Measurements from ENCODE around the gene PIK3AP1.
"Not testable (repeated sequence)": the region's sequence is repeated elsewhere in the genome, so short reads cannot be mapped to it uniquely, and the experiment has no call there.

Gene PIK3AP1

DNA sequence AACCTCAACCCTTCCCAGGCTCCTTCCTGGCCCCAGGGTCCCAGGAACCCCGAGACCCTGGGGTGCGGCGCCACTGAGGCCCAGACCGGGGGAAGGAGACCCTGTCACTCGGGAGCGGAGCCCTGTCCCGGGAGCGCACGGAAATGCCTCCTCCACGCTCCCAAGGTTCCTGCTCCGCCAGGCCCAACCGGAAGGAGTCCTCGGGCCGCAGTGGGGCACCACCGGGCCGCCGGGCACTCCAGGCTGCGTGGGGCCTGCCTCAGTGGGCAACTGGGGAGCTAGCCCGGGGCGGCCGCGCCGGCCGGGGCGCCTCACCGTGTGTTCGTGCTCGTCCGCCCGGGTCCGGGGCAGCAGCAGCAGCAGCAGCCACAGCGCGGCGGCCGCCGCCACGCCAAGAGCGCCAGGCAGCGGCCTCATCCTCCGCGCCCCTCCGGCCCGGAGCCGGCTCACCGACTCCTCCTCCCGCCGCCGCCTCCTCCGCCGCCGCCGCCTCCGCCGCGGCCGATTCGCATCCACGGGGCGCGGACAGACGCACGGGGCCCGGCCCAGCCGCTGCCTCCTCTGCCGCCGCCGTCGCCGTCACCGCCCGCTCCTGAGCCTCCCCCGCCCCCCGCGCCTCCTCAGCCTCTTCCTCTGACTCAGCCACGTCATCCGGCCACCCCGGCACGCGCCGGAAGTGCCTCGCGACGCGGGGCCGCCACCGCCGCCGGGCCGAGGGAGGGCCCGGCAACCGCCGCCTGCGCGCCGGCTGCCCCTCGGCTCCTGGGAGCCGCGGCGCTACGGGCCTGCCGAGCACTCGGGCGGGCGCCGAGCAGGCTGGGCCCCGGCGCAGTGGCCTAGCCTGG lies 133.7 kb downstream of the PIK3AP1 start, which contains the start of gene TM9SF3:
TM9SF3 (minus strand) TSS at position 594 of the 845 bp plus-strand sequence; CDS start at position 417, 177 bp downstream.
- in situ Hi-C loops (cut with HindIII; ENCODE audit: low sequenced_read_pairs), result no loop called here

DNA sequence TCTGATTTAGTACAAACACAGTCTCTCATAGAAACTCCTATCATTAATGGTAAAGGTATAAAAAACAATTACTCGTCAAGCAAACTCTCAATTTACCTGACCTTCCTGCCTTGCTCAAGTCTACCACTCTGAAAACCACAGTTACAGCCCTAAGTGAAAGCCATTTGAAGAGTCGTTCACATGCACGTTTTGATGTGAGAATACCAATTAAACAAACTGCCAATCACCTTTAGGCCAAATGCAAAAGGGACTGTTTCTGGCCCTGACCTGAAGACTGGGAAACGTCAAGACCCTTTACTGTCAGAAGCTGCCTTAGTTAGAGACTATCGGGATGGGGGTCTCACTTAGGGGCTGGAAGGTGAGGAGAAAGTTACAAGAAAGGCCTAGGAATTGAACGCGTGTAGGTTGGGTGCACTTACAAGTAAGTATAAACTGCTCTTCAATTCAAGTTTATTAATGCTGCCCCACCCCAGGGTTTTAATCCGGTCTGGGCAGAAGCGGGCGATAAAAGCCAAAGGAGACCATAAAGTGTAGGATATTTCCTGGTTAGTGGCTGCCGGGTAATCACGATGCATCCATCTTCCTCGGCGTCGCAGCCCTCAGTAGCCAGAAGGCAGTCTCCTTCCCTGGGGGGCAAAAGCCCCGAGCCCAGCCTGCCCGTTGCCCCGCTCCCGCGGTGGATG lies 134.4 kb downstream of the PIK3AP1 start:
- in situ Hi-C loops (cut with HindIII; ENCODE audit: low sequenced_read_pairs), result no loop called here

DNA sequence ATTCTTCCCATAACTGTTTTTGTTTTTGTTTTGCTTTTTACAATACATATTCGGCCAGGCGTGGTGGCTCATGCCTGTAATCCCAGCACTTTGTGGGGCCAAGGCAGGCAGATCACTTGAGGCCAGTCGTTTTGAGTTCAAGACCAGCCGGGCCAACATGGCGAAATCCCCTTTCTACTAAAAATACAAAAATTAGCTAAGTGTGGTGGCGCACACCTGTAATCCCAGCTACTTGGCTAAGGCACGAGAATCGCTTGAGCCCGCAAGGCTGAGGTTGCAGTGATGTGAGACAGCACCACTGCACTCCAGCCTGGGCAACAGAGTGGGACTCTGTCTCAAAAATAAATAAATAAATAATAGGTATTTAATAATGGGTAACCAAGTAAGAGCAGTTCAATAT lies 135.8 kb downstream of the PIK3AP1 start:
- in situ Hi-C loops (cut with HindIII; ENCODE audit: low sequenced_read_pairs), result no loop called here

DNA sequence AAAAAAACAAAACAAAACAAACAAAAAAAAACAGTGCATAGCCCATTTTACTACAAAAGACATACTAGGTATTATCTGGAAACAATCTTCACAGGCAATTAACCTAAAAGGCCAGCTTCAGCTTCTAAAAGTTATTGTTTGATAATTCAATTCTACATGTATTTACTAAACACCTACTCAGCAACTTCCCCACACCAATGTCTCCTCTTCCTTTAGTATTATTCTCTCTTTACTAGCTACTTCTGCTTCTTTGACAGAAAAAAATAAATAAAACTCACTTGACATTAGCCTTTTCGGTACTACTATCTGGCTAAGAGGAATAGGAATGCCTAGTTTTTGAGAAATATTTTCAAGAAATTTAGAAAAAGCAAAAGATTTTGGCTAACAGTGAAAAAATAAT lies 136.3 kb downstream of the PIK3AP1 start:
- in situ Hi-C loops (cut with HindIII; ENCODE audit: low sequenced_read_pairs), result no loop called here

DNA sequence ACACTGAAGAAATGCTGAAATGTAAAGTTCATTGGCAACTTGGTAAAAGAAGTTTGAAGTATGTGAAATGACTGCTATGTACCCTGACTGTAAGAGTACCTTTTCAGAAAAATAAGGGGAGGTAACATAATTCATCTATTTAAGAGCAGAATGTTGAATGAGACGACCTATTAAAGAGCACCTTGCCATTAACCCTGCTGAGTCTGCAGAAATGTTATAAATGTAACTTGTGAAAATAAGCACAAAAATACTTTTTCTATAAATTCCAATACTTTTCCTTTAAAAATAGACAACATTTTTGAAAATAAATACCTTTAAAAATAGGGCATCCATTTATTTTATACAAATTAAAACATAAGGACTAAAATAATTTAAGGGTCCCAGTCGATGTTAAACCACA lies 141.2 kb downstream of the PIK3AP1 start:
- in situ Hi-C loops (cut with HindIII; ENCODE audit: low sequenced_read_pairs), result loop anchor here (5.0 kb wide), 1 partner anchor 52 kb away; no protein-coding TSS in a partner anchor

DNA sequence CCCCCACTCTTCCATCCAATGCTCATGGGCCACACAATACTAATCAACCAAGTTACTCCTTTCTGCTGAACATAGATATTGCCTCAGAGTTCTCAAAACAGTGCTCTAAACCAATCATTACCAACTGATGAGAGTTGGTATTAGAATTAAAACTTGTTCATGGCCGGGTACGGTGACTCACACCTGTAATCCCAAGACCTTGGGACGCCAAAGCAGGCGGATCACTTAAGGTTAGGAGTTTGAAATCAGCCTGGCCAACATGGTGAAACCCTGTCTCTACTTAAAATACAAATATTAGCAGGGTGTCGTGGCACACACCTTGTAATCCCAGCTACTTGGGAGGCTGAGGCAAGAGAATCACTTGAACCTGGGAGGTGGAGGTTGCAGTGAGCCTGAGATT lies 141.7 kb downstream of the PIK3AP1 start:
- in situ Hi-C loops (cut with HindIII; ENCODE audit: low sequenced_read_pairs), result loop anchor here (5.0 kb wide), 1 partner anchor 51 kb away; no protein-coding TSS in a partner anchor

DNA sequence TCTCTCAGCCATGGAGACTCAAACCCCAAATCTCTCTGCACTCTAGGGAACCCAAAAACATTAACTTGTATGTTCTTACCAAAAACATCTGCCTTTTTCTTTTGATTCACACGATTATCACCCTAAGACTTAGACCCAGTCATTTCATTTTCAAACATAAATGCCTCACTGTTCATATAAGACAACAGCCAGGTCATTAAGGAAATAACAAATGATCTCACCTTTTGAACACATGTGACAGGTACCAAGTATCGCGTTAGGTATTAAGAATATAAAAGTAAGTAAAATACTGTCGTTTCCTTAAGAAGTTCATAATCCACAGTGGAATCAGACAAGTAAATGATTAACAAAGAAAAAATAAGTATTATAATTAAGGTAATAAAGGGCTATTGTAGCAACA lies 142.3 kb downstream of the PIK3AP1 start:
- in situ Hi-C loops (cut with HindIII; ENCODE audit: low sequenced_read_pairs), result loop anchor here (5.0 kb wide), 1 partner anchor 51 kb away; no protein-coding TSS in a partner anchor

DNA sequence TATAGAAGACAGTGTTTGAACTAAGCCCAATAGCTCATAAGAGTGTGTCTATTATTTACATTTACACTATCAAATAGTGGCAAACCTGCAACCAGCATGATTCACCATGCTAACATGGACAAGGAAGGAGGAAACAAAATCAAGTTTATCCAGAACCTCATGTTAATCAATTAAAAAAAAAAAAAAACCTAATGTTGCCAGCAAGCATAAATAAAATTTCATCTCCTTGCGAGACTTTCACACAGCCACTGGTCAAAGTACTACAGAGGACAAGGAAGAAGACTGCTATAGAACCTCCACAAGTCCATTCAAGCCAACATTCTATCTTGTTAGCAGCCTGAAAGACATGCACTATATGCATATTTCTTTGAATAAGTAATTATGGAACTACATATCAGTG lies 143.2 kb downstream of the PIK3AP1 start:
- in situ Hi-C loops (cut with HindIII; ENCODE audit: low sequenced_read_pairs), result loop anchor here (5.0 kb wide), 1 partner anchor 50 kb away; no protein-coding TSS in a partner anchor

DNA sequence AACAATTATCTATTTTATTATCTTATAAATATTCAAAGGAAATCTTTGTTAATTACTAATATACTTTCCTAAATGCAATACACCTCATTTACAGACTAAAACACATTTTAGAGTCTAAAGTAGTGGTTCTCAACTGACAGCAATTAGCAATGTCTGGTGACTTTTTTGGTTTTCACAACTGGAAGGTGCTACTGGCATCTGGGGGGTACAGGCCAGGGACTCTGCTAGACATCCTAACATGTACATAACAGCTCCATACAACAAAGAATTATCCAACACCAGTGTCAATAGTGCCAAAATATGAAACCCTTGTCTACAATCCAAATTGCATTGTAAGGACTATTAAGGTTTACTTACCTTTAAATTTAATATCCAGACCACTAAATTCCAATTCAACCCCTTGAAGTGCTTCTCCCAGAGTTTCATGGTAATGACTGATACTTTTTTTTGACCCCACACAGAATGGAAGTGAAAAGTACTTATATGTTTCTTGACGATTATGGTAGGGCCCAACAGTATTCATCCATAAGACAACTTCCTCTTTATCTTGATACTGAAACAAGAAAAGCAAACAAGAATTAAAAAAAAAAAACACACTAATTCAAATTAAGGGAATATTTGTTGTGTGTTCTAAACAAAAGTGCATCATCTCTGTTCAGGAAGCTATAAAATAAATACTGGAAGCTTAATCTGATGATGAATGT lies 143.9 kb downstream of the PIK3AP1 start:
- in situ Hi-C loops (cut with HindIII; ENCODE audit: low sequenced_read_pairs), result loop anchor here (5.0 kb wide), 1 partner anchor 49 kb away; no protein-coding TSS in a partner anchor

DNA sequence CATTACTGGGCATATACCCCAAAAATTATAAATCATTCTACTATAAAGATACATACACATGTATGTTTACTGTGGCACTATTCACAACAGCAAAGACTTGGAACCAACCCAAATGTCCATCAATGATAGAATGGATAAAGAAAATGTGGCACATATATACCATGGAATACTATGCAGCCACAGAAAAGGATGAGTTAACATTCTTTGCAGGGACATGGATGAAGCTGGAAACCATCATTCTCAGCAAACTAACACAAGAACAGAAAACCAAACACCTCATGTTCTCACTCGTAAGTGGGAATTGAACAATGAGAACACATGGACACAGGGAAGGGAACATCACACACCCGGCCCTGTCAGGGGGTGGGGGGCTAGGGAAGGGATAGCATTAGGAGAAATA lies 145.8 kb downstream of the PIK3AP1 start:
- in situ Hi-C loops (cut with HindIII; ENCODE audit: low sequenced_read_pairs), result not testable (repeated sequence)

DNA sequence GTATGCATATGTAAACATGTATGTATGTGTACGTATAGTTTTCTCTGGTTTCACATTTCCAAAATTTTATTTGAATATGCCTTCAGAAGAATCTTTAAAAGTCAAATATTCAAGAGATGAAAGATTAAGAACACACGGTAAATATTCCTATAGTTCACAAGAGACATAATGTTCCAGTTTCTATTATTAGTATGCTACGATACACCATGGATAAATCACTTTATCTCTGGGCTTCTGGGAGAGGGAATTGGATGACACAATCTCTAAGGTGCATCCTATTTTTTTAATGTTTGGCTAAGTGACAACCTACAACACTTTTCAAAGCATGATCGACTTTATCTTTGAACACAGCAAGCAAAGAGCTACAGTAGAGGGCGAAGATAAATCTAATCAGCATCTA lies 147.3 kb downstream of the PIK3AP1 start:
- in situ Hi-C loops (cut with HindIII; ENCODE audit: low sequenced_read_pairs), result no loop called here

DNA sequence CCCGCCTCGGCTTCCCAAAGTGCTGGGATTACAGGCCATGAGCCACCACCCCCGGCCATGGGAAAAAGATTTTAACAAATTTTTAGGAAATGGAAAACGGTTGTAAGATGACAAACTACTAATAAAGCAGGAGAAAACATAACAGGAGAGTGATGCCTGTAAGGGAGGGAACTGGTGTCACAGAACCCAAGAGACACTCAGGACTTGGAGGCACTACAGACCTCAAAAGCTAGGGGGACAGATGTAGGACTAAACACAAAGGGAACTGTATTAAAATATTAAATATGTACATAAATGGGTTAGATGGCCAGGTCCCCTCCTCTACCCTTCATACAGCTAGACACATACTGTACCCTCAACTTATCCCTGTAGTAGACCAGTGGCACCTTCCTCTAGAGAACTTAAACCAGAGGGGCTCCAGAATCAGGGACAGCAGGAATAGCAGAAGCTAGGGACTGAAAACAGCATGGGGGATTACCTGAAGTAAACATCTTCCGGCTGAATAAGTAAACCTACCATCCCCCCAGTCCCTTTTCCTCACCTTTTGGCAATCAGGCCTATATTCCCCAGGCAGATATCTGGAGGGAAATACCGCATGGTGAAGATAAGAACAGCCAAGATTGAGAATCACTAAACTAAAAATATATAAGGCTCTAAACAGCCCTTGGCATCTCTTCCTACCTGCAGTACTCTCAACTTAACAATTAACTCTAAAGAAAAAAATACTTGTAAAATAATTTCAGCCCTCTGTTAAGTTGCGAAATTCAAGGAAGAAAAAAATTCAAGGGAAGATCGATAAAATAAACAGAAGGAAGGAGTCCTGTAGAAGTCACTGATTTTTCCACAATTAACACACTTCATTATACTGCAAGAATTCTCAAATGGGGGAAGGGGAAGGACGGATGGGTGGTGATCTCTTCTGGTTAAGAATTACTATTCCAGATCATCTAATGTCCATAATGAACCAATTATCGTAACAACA lies 149.0 kb downstream of the PIK3AP1 start:
- in situ Hi-C loops (cut with HindIII; ENCODE audit: low sequenced_read_pairs), result no loop called here

DNA sequence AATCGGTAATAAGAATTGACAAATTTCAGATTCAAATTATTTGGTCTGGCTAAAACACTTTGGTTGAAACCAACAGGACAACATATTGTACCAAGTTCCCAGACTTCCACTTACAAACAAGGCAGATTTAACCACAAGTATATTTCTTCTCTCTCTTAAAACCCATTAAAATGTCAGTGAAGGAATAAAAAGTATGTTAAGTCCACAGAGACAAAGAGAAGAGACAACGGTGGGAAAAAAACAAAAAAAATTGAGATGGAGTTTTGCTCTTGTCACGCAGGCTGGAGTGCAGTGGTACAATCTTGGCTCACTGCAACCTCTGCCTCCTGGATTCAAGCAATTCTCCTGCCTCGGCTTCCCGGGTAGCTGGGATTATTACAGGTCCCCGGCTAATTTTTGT lies 149.8 kb downstream of the PIK3AP1 start:
- in situ Hi-C loops (cut with HindIII; ENCODE audit: low sequenced_read_pairs), result no loop called here

DNA sequence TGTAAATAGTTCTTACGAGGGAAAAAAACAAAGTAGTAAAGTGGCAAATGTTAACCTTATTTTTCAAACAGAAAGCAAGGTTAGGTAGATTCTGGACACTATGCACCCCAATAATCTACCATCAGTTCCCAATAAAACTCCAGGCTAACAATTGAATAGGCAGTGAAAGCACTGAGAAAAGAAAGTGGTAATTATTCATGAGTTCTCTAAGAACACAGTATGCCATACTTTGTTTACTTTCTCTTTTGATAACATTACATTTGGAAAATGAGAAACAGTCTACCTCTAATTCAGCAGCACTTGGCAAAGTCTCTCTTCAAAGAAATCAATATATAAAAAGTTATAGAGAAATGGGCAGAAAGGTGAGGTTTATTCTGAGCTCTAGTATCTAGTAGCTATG lies 151.9 kb downstream of the PIK3AP1 start:
- in situ Hi-C loops (cut with HindIII; ENCODE audit: low sequenced_read_pairs), result no loop called here

DNA sequence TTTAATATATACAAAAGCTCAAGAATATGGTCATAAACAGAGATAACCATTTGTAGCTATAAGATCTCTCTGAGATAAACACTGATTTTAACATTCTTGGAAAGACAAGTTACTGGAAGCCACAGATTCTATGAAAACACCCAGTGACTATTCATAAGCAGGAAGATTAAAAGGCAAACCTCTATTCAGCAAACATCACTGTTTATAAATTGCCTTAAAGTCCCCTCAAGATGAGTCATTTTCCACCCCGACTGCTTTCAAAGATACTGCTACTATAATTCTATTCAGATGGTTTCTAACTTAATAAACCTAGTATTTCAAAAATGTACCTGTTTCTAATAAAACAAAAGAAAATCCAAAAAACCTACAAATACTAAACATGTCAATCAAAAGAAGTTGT lies 154.5 kb downstream of the PIK3AP1 start:
- in situ Hi-C loops (cut with HindIII; ENCODE audit: low sequenced_read_pairs), result no loop called here

DNA sequence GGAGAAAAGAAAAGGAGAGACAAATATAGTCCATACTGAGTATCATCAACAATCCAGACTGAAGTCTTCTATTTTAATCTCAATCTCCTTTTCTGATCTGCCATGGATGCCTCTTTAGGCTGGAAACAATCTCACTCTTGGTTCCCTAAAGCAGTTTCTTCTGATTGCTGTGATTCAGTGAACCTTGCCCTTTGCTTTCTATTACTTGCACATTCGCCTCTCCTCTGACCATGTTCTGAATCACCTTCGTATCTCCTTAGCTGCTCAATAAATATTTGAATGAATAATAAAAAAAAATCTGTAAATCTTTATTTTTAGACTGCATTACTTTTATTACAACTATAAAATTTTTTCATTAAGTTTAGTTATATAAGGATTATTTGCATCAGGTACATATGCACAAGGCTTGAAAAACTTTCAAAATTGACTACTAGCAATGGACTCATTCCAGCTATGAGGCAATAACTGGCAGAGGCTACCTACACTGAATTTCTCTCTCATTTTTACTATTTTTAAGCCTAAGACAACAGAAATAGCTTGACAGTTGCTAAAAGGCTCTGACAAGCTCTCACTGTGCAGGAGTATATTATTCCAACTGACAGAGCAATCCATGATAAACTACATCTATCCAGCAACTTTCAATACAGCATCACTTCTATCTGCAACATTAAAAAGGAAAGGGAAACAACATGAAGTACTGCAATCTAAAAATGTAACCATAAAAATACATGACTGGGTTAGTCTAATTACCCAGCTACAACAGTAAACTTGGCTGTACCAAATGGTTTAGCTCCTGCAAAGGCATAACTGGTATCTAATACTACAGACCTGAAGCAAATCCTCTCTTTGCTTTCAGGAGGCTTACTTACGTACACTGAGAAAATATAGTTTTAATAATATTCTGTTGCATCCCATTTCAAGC lies 159.1 kb downstream of the PIK3AP1 start:
- in situ Hi-C loops (cut with HindIII; ENCODE audit: low sequenced_read_pairs), result no loop called here

DNA sequence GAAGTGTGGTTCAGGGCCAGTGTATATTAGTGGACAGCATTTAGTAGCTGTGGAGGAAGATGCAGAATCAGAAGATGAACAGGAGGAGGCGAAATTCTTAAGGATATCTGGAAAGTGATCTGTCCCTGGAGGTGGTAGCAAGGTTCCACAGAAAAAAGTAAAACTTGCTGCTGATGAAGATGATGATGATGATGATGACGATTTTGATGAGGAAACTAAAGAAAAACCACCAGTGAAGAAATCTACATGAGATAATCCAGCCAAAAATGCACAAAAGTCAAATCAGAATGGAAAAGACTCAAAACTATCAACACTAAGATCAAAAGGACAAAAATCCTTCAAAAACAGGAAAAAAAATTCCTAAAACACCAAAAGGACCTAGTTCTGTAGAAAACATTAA lies 159.8 kb downstream of the PIK3AP1 start:
- in situ Hi-C loops (cut with HindIII; ENCODE audit: low sequenced_read_pairs), result no loop called here

DNA sequence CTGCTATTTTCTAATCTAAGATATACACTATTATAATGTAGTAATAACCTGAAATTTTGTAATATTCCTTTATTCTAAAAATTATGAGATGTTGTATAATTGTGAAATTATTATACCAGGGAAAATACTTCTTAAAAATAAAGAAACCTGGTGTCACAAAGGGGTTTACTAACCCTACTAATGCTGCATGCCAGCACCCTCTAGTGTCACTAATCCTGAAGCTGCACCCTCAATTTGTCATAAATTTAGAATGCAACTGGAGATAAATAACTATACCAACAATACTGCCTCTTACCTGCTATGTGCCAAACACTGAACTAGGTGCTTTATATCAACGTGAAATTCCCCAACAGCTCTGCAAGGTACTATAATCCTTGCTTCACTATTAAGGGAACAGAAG lies 164.3 kb downstream of the PIK3AP1 start:
- in situ Hi-C loops (cut with HindIII; ENCODE audit: low sequenced_read_pairs), result no loop called here

DNA sequence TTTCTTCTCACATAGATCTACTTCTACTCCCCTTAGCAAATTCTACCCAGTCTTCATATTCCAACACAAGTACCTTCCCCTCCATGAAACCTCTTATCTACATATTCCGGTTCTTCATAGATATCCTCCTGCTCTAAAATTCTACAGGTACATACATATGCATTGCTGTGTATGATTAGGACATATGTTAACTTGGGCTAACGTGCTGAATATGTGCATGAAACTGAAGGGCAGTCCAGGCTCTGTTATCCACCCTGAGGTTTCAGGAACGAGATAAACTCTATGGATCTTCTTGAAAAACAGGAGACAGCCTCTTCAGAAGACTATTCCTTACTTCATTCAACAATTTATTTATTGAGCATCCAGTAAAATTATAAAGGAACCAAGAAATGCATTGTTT lies 165.0 kb downstream of the PIK3AP1 start:
- in situ Hi-C loops (cut with HindIII; ENCODE audit: low sequenced_read_pairs), result no loop called here

Data from endothelial cell of hepatic sinusoid (primary cell).